ENCODE measurements around the gene SLC15A5.

DNA sequence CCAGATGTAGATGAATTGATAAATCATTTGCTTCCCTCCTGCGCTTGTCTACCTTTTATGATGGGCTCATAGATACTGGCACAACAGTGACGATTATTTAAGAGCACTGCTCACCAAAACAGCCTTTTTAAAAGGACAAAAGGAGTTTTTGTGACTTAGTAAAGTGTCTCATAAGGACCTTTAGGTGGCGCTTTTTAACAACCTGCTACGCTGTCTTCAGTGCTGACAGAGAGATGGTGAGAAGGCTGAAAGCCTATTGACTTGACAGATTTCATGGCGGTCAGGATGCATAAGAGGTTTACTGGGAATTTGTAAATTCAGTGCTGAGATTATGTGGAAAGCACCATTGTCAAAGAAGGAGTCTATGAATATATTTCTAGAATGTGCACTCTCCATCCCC lies 87.6 kb downstream of the SLC15A5 start:
- TF ChIP-seq MAZ (IDR thresholded peaks at IDR 0.05; ENCODE audit: borderline replicate concordance, low read depth, low read length) (no peak), CTCF (conservative IDR thresholded peaks at IDR 0.05; ENCODE audit: low read depth, low read length) (peak; percentile 43), POLR2A (IDR thresholded peaks at IDR 0.05; ENCODE audit: low read depth, low read length) (no peak), ELK1 (IDR thresholded peaks at IDR 0.05; ENCODE audit: borderline replicate concordance, low read depth, low read length) (no peak), CEBPB (IDR thresholded peaks at IDR 0.05; ENCODE audit: low read depth, low read length) (no peak), FOS (IDR thresholded peaks at IDR 0.05; ENCODE audit: low read depth, low read length) (no peak), MAFK (IDR thresholded peaks at IDR 0.05; ENCODE audit: low read depth, low read length) (no peak), CHD1 (IDR thresholded peaks at IDR 0.05; ENCODE audit: low read depth, low read length) (no peak), RCOR1 (IDR thresholded peaks at IDR 0.05; ENCODE audit: insufficient replicate concordance, low read length) (no peak), RFX5 (IDR thresholded peaks at IDR 0.05; ENCODE audit: low read depth, low read length) (no peak), RAD21 (IDR thresholded peaks at IDR 0.05; ENCODE audit: low read length) (peak; percentile 51), USF2 (IDR thresholded peaks at IDR 0.05; ENCODE audit: low read depth, low read length) (no peak)

Data from IMR-90 (cell line).